HCT116 (cell line): ENCODE data around the gene BRIP1. TPM values are rescaled to one million over a fixed set of nuclear protein-coding genes. Genes with fewer than 3 reads are reported as not detected.

Source experiments
- ATAC-seq: fragments of 200-7000 bp; cut with Tn5 transposase; 2 replicates; pipeline ENCODE4 v1.9.1; 2020; ENCODE audit warnings: mild to moderate bottlenecking, moderate library complexity
- BruUV-seq: library from RNA; stranded (reverse); fragments of 400-500 nt; replicated peaks from 2 replicates; lab custom pipeline; 2021; lab: Mats Ljungman, UMichigan
- CTCF ChIA-PET: fragments of 300-600 bp; sonication (Branson Sonifier 250); formaldehyde crosslinking; loops from one replicate; lab custom pipeline; 2021; ENCODE audit warnings: antibody characterized with exemption; lab: Charles Lee
- POLR2A ChIA-PET: fragments of 300-600, 350-600 bp; sonication (Branson Sonifier 250); formaldehyde crosslinking; loops from one replicate; lab custom pipeline; 2021; ENCODE audit warnings: antibody characterized with exemption; lab: Charles Lee
- RAD21 ChIA-PET, 2 experiments: fragments of 300-600 bp; sonication (Branson Sonifier 250); formaldehyde crosslinking; loops; one replicate each; lab custom pipeline; 2023; ENCODE audit warnings: low total read pairs in 2 of 2; ENCODE audit not compliant: uncharacterized antibody in 2 of 2, unreplicated experiment in 2 of 2, low non-redundant PET in 1 of 2; lab: Charles Lee
- DNase-seq: peaks from one replicate; pipeline ENCODE4 v3.0.0-alpha.2; 2010; ENCODE audit warnings: low read depth, low spot score
- H2AFZ ChIP-seq: fragments of 200-600 bp; shearing (Covaris generic), sonication (generic); 2 replicates; pipeline ENCODE4 v1.6.1; 2017; ENCODE audit warnings: low read depth, mixed run types, mixed read lengths, antibody characterized with exemption, low read length; ENCODE audit not compliant: poor library complexity, severe bottlenecking
- H3K27ac ChIP-seq: 2 replicates; pipeline ENCODE4 v1.5.1; 2012; ENCODE audit warnings: low read depth, low read length
- H3K27me3 ChIP-seq: fragments of 200-600 bp; sonication (generic); 2 replicates; pipeline ENCODE4 v1.6.1; 2016; ENCODE audit warnings: mixed run types, low read length, mixed read lengths; ENCODE audit not compliant: insufficient read depth
- H3K36me3 ChIP-seq, 2 experiments: fragments of 200-500 bp in 1 of 2; fragments of 200-600 bp in 1 of 2; sonication (Bioruptor generic) in 1 of 2; sonication (generic) in 1 of 2; 2 replicates each; pipeline versions ENCODE4 v1.5.1 to v1.6.1; 2014 to 2016; ENCODE audit warnings: low read length in 2 of 2, inconsistent platforms in 1 of 2, mixed read lengths in 1 of 2, mixed run types in 1 of 2; ENCODE audit not compliant: insufficient read depth in 2 of 2, control insufficient read depth in 1 of 2
- H3K4me1 ChIP-seq, 2 experiments: fragments of 200-600 bp in 1 of 2; sonication (generic) in 1 of 2; 2 replicates each; pipeline versions ENCODE4 v1.5.1 to v1.6.1; 2012 to 2017; ENCODE audit warnings: low read length in 2 of 2, inconsistent platforms in 1 of 2, mild to moderate bottlenecking in 1 of 2, mixed read lengths in 1 of 2, mixed run types in 1 of 2, moderate library complexity in 1 of 2; ENCODE audit not compliant: insufficient read depth in 2 of 2, control insufficient read depth in 1 of 2
- H3K4me2 ChIP-seq: fragments of 200-600 bp; sonication (generic); 2 replicates; pipeline ENCODE4 v1.6.1; 2017; ENCODE audit warnings: mixed run types, low read length, mixed read lengths
- H3K4me3 ChIP-seq, 2 experiments: fragments of 200-600 bp in 1 of 2; sonication (generic) in 1 of 2; replicated peaks in 1 of 2; 2 replicates each; pipeline ENCODE4 v1.5.1; 2011 to 2016; ENCODE audit warnings: low read length in 2 of 2, control low read depth in 1 of 2, low read depth in 1 of 2, mild to moderate bottlenecking in 1 of 2, mixed read lengths in 1 of 2, mixed run types in 1 of 2
- H3K79me2 ChIP-seq: fragments of 200-600 bp; sonication (generic); 2 replicates; pipeline ENCODE4 v1.6.1; 2017; ENCODE audit warnings: mild to moderate bottlenecking, mixed run types, low read length, moderate library complexity, mixed read lengths; ENCODE audit not compliant: insufficient read depth
- H3K9ac ChIP-seq: fragments of 200-600 bp; sonication (generic); 2 replicates; pipeline ENCODE4 v1.6.1; 2016; ENCODE audit warnings: low read length, mixed read lengths
- H3K9me2 ChIP-seq: fragments of 200-600 bp; sonication (generic), shearing (Covaris generic); 2 replicates; pipeline ENCODE4 v1.6.1; 2017; ENCODE audit warnings: mixed run types, mild to moderate bottlenecking, moderate library complexity; ENCODE audit not compliant: insufficient read depth
- H3K9me3 ChIP-seq, 2 experiments: fragments of 200-500 bp in 1 of 2; fragments of 200-600 bp in 1 of 2; sonication (Bioruptor generic) in 1 of 2; sonication (generic) in 1 of 2; 2 replicates each; pipeline ENCODE4 v1.6.1; 2014 to 2017; ENCODE audit warnings: low read length in 2 of 2, mixed read lengths in 2 of 2, inconsistent platforms in 1 of 2, low read depth in 1 of 2, mild to moderate bottlenecking in 1 of 2, mixed run types in 1 of 2, moderate library complexity in 1 of 2; ENCODE audit not compliant: control insufficient read depth in 1 of 2, insufficient read depth in 1 of 2
- H4K20me1 ChIP-seq: fragments of 200-600 bp; sonication (generic), shearing (Covaris generic); 2 replicates; pipeline ENCODE4 v1.6.1; 2017; ENCODE audit warnings: mixed run types, mild to moderate bottlenecking, moderate library complexity; ENCODE audit not compliant: insufficient read depth
- ATF3 ChIP-seq: IDR thresholded peaks from 2 replicates; pipeline ENCODE4 v1.6.1; 2012
- CBX3 ChIP-seq: IDR thresholded peaks from 2 replicates; pipeline ENCODE4 v1.6.1; 2012; ENCODE audit warnings: low read depth
- CEBPB ChIP-seq: IDR thresholded peaks from 2 replicates; pipeline ENCODE4 v1.6.1; 2012; ENCODE audit warnings: low read depth
- CTCF ChIP-seq, 3 experiments: fragments of 200-600 bp in 1 of 3; sonication (generic) in 1 of 3; IDR thresholded peaks in 2 of 3; conservative IDR thresholded peaks in 1 of 3; 2 replicates each; pipeline ENCODE4 v1.5.1; 2012 to 2017; ENCODE audit warnings: low read depth in 2 of 3, low read length in 2 of 3, antibody characterized with exemption in 1 of 3, borderline replicate concordance in 1 of 3, control low read depth in 1 of 3, mild to moderate bottlenecking in 1 of 3, mixed read lengths in 1 of 3, mixed run types in 1 of 3, moderate library complexity in 1 of 3; ENCODE audit not compliant: insufficient read depth in 1 of 3
- EGR1 ChIP-seq: IDR thresholded peaks from 2 replicates; pipeline ENCODE4 v1.6.1; 2012; ENCODE audit warnings: low read depth
- EZH2 ChIP-seq: fragments of 200-600 bp; sonication (generic); IDR thresholded peaks from 2 replicates; pipeline ENCODE4 v1.6.1; 2017; ENCODE audit warnings: antibody characterized with exemption, mixed run types
- FOSL1 ChIP-seq: IDR thresholded peaks from 2 replicates; pipeline ENCODE4 v1.6.1; 2012; ENCODE audit warnings: low read depth
- JUND ChIP-seq: IDR thresholded peaks from 2 replicates; pipeline ENCODE4 v1.6.1; 2012
- POLR2AphosphoS5 ChIP-seq: IDR thresholded peaks from 2 replicates; pipeline ENCODE4 v1.6.1; 2011; ENCODE audit warnings: mild to moderate bottlenecking, low read depth, low read length, moderate library complexity
- SP1 ChIP-seq: IDR thresholded peaks from 2 replicates; pipeline ENCODE4 v1.6.1; 2012; ENCODE audit warnings: low read depth
- TCF7L2 ChIP-seq: IDR thresholded peaks from 2 replicates; pipeline ENCODE4 v1.7.0; 2011; ENCODE audit warnings: borderline replicate concordance, inconsistent platforms; ENCODE audit not compliant: insufficient read depth, insufficient read length; ENCODE audit errors: extremely low read depth
- YY1 ChIP-seq: IDR thresholded peaks from 2 replicates; pipeline ENCODE4 v1.6.1; 2011; ENCODE audit warnings: low read length, low read depth, moderate library complexity, mild to moderate bottlenecking; ENCODE audit not compliant: insufficient replicate concordance; ENCODE audit errors: extremely low read depth
- ZBTB33 ChIP-seq: IDR thresholded peaks from 2 replicates; pipeline ENCODE4 v1.6.1; 2011; ENCODE audit warnings: mild to moderate bottlenecking, low read length, moderate library complexity; ENCODE audit not compliant: insufficient replicate concordance; ENCODE audit errors: extremely low read depth
- ZFX ChIP-seq: fragments of 450-650 bp; IDR thresholded peaks from 2 replicates; pipeline ENCODE4 v1.6.1; 2017
- intact Hi-C: fragments of 100-400 bp; cut with micrococcal nuclease; formaldehyde crosslinking; loops from 2 replicates; pipeline ENCODE4 v1.10.0; 2022
- total RNA-seq: library from RNA; stranded (reverse); gene quantifications from one replicate; pipeline ENCODE4 v1.2.1, GENCODE V29; 2021; ENCODE audit not compliant: unreplicated experiment

BRIP1 gene
- total RNA-seq, 1 experiment from 2014 or later, result 22.2 TPM

GRCh38 chr17:61739002-61739401, 124.3 kb downstream of the BRIP1 start:
- RAD21 ChIA-PET, result no interaction called here
- Histone ChIP-seq H3K9me2 (no peaks in the 10 kb centered on the region), H3K4me3 (no peak overlapping the region), H4K20me1 (no peaks in the 10 kb centered on the region), H3K9ac (no peak overlapping the region), H3K4me1 (no peaks in the 10 kb centered on the region), H3K79me2 (no peaks in the 10 kb centered on the region), H2AFZ (no peak overlapping the region), H3K27ac (no peak overlapping the region), H3K4me2 (no peak overlapping the region), H3K27me3 (no peaks in the 10 kb centered on the region), H3K9me3 (peaks cover 5 to 24% of the 10 kb centered on the region in 2 experiments; a peak in 3 of 4 replicates), H3K36me3 (peaks cover 2 to 42% of the 10 kb centered on the region in 2 experiments; a peak in 1 of 4 replicates)
- CTCF ChIA-PET, result no interaction called here
- TF ChIP-seq CTCF (IDR thresholded peaks at IDR 0.05 in 2 of 3, conservative IDR thresholded peaks at IDR 0.05 in 1 of 3; ENCODE audit: borderline replicate concordance in 1 of 3, insufficient read depth in 1 of 3, low read depth in 2 of 3, low read length in 2 of 3) (no peak), FOSL1 (no peak), TCF7L2 (no peak), POLR2AphosphoS5 (no peak), EZH2 (no peak), JUND (no peak), YY1 (no peak), ATF3 (no peak), CEBPB (no peak), SP1 (no peak), EGR1 (no peak), CBX3 (no peak), ZFX (no peak), ZBTB33 (no peak)
- DNase-seq, result no peak
- BruUV-seq, result no TSS peak
- intact Hi-C loops, result no loop called here
- no peak for ATAC-seq
- POLR2A ChIA-PET, result no interaction called here
